ENCODE measurements around the gene FFAR4. TPM values are rescaled to one million over a fixed set of nuclear protein-coding genes. Genes with fewer than 3 reads are reported as not detected.

Gene FFAR4
- total RNA-seq, 1 experiment from 2014 or later: 0.92 TPM

- Histone ChIP-seq H3K4me1 (ENCODE audit: control insufficient read depth, insufficient read depth, low read length) (peaks cover 25% of the 10 kb centered on the region), H3K36me3 (ENCODE audit: control insufficient read depth, insufficient read depth, low read length) (no peaks in the 10 kb centered on the region), H3K9me3 (ENCODE audit: control insufficient read depth, insufficient read depth, low read depth, low read length) (peaks cover 6% of the 10 kb centered on the region; the same call in 1 of the 2 replicates), H3K27me3 (ENCODE audit: control insufficient read depth, insufficient read depth, low read length) (no peaks in the 10 kb centered on the region), H3K4me3 (ENCODE audit: low read depth in 2 of 2, low read length in 2 of 2) (no peak overlapping the region), H3K27ac (ENCODE audit: low read length) (no peak overlapping the region; the same call in 1 of the 2 replicates)
- CTCF ChIA-PET: interaction anchor here (1.2 kb wide), 1 partner anchor 25 kb away, joined by 3 read pairs; no protein-coding TSS in a partner anchor
- no peak for TF ChIP-seq POLR2AphosphoS5 (IDR thresholded peaks at IDR 0.05; ENCODE audit: low read depth, low read length)
- TF ChIP-seq TCF7L2 (IDR thresholded peaks at IDR 0.05; ENCODE audit: low read depth, low read length): no peak
- TF ChIP-seq REST (IDR thresholded peaks at IDR 0.05; ENCODE audit: insufficient read depth in 1 of 2, low read depth in 2 of 2, low read length in 1 of 2): no peak
- TF ChIP-seq SIN3A (IDR thresholded peaks at IDR 0.05; ENCODE audit: borderline replicate concordance, insufficient read depth, low read depth, low read length): no peak
- no peak for TF ChIP-seq CTCF (IDR thresholded peaks at IDR 0.05)
- in situ Hi-C loops (cut with HindIII; ENCODE audit: low pct_unique_long_range_greater_than_20kb, low sequenced_read_pairs) (no loop called here), intact Hi-C loops (cut with micrococcal nuclease; ENCODE audit: unreplicated experiment) (no loop called here)
- POLR2A ChIA-PET: no interaction called here
- no TSS peak for BruUV-seq (replicated peaks)
- ATAC-seq (no peak), DNase-seq (ENCODE audit: low read depth, low spot score) (no peak)
Measured at GRCh38 chr10:93579985-93580711, 13.7 kb downstream of the FFAR4 start.

- TF ChIP-seq CTCF (IDR thresholded peaks at IDR 0.05) (no peak), REST (IDR thresholded peaks at IDR 0.05; ENCODE audit: insufficient read depth in 1 of 2, low read depth in 2 of 2, low read length in 1 of 2) (no peak), TCF7L2 (IDR thresholded peaks at IDR 0.05; ENCODE audit: low read depth, low read length) (no peak), SIN3A (IDR thresholded peaks at IDR 0.05; ENCODE audit: borderline replicate concordance, insufficient read depth, low read depth, low read length) (no peak), POLR2AphosphoS5 (IDR thresholded peaks at IDR 0.05; ENCODE audit: low read depth, low read length) (no peak)
- peaks cover 24% of the 10 kb centered on the region for H3K4me1 ChIP-seq (ENCODE audit: control insufficient read depth, insufficient read depth, low read length)
- no peak overlapping the region for H3K4me3 ChIP-seq (ENCODE audit: low read depth in 2 of 2, low read length in 2 of 2)
- intact Hi-C loops (cut with micrococcal nuclease; ENCODE audit: unreplicated experiment): no loop called here
- no peaks in the 10 kb centered on the region for H3K36me3 ChIP-seq (ENCODE audit: control insufficient read depth, insufficient read depth, low read length)
- DNase-seq (ENCODE audit: low read depth, low spot score): no peak
- ChIA-PET POLR2A (no interaction called here), CTCF (no interaction called here)
- H3K27ac ChIP-seq (ENCODE audit: low read length): no peak overlapping the region
- no peak for ATAC-seq
- no TSS peak for BruUV-seq (replicated peaks)
- H3K27me3 ChIP-seq (ENCODE audit: control insufficient read depth, insufficient read depth, low read length): no peaks in the 10 kb centered on the region
- peaks cover 6% of the 10 kb centered on the region; the same call in 1 of the 2 replicates for H3K9me3 ChIP-seq (ENCODE audit: control insufficient read depth, insufficient read depth, low read depth, low read length)
- in situ Hi-C loops (cut with HindIII; ENCODE audit: low pct_unique_long_range_greater_than_20kb, low sequenced_read_pairs): no loop called here
Measured at GRCh38 chr10:93580828-93581227, 14.4 kb downstream of the FFAR4 start.

Data from Panc1 (cell line).